C4-2B (cell line): ENCODE results near the gene NTRK1.

ENCODE experiments used
- ZFX ChIP-seq: fragments of 450-650 bp; IDR thresholded peaks from 2 replicates; pipeline ENCODE4 v1.6.1; 2017
- TF ChIP-seq, protein P1 (sequence below): fragments of 450-650 bp; conservative IDR thresholded peaks from 2 replicates; pipeline ENCODE4 v1.5.1; 2017; ENCODE audit warnings: mild to moderate bottlenecking

DNA sequence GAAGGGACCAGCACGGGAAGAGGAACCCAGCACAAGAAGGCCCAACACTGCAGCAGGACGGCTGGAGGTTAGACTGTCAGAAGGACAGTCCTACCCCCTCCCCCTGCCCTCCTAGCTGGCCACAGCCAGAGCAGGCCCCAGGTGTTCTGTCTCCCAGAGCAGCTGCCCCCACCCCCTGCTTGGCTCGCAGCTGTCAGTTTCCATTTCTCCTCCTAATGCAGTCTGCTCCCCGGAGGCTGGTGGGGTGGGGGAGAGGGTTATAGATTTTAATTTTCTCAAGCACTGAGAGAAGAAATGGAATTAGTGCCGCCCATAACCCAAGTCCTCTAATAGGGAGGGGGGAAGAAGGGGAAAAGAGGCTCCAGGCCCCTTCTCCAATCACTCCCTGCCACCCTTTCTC, 19.8 kb downstream of the NTRK1 start:
- TF ChIP-seq, protein P1, sequence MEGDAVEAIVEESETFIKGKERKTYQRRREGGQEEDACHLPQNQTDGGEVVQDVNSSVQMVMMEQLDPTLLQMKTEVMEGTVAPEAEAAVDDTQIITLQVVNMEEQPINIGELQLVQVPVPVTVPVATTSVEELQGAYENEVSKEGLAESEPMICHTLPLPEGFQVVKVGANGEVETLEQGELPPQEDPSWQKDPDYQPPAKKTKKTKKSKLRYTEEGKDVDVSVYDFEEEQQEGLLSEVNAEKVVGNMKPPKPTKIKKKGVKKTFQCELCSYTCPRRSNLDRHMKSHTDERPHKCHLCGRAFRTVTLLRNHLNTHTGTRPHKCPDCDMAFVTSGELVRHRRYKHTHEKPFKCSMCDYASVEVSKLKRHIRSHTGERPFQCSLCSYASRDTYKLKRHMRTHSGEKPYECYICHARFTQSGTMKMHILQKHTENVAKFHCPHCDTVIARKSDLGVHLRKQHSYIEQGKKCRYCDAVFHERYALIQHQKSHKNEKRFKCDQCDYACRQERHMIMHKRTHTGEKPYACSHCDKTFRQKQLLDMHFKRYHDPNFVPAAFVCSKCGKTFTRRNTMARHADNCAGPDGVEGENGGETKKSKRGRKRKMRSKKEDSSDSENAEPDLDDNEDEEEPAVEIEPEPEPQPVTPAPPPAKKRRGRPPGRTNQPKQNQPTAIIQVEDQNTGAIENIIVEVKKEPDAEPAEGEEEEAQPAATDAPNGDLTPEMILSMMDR: no peak
- TF ChIP-seq ZFX: no peak
